ENCODE data around the gene ELFN1. TPM values are rescaled to one million over a fixed set of nuclear protein-coding genes. Genes with fewer than 3 reads are reported as not detected.
"Not testable (repeated sequence)": the region's sequence is repeated elsewhere in the genome, so short reads cannot be mapped to it uniquely, and the experiment has no call there.

The ELFN1 gene
- total and polyA plus RNA-seq, 9 of the 15 experiments (the other 6 are each of a cell fraction or from before 2014, with no cell fraction given): 0.04 to 0.64 (median 0.18) TPM; not detected in 2

GRCh38 chr7:1763911-1764310 lies 93.8 kb downstream of the ELFN1 start:
- FAIRE-seq; H3K4me3 ChIP-seq; H3K27ac ChIP-seq (ENCODE audit: extremely low read depth, low read depth, low read length); in situ Hi-C loops (cut with MboI); BruUV-seq (replicated peaks); H2AFZ ChIP-seq (ENCODE audit: low read depth, low read length); H3K79me2 ChIP-seq (ENCODE audit: control insufficient read depth, insufficient read depth, low read length); H3K9me1 ChIP-seq (ENCODE audit: control insufficient read depth, insufficient read depth, low read length); DNase-seq (ENCODE audit: extremely low read depth in 1 of 4, low spot score in 3 of 4); H3K9me3 ChIP-seq (replicated peaks; ENCODE audit: control insufficient read depth, insufficient read depth, low read depth, low read length); H4K20me1 ChIP-seq (replicated peaks; ENCODE audit: control insufficient read depth, insufficient read depth, low read length); intact Hi-C loops (cut with micrococcal nuclease); CTCF ChIA-PET (ENCODE audit: low intra/inter-chr PET ratio); ATAC-seq; H3K9ac ChIP-seq (ENCODE audit: insufficient read depth in 1 of 2, low read depth in 2 of 2, low read length in 2 of 2); POLR2A ChIA-PET; H3K36me3 ChIP-seq (ENCODE audit: control insufficient read depth, insufficient read depth, low read length); H3K4me2 ChIP-seq (ENCODE audit: insufficient read depth, low read length): not testable (repeated sequence)
- WGBS (ENCODE audit: insufficient coverage, low coverage, missing lambda C conversion rate): 39% methylated on average over 7 of the region's 15 CpGs
- TF ChIP-seq ZNF263 (CRISPR knock-in tag; IDR thresholded peaks at IDR 0.05; ENCODE audit: borderline replicate concordance): peak; percentile 96
- H3K4me1 ChIP-seq (replicated peaks in 1 of 2; ENCODE audit: control insufficient read depth in 2 of 2, insufficient read depth in 2 of 2, low read length in 2 of 2): peaks cover 0 to 14% of the 10 kb centered on the region in 2 experiments; a peak in 2 of 5 replicates
- peaks cover 5 to 42% of the 10 kb centered on the region in 2 experiments; a peak in 4 of 5 replicates for H3K27me3 ChIP-seq (ENCODE audit: control insufficient read depth in 2 of 2, insufficient read depth in 2 of 2, low read length in 2 of 2)

- no peak overlapping the region for H3K4me3 ChIP-seq
- no peak for FAIRE-seq
- peaks cover 11 to 42% of the 10 kb centered on the region in 2 experiments for H3K27me3 ChIP-seq (ENCODE audit: control insufficient read depth in 2 of 2, insufficient read depth in 2 of 2, low read length in 2 of 2)
- intact Hi-C loops (cut with micrococcal nuclease): no loop called here
- no peak for TF ChIP-seq HMG20B (CRISPR knock-in tag; IDR thresholded peaks at IDR 0.05)
- TF ChIP-seq KLF10 (CRISPR knock-in tag; IDR thresholded peaks at IDR 0.05): no peak
- TF ChIP-seq, protein P1, sequence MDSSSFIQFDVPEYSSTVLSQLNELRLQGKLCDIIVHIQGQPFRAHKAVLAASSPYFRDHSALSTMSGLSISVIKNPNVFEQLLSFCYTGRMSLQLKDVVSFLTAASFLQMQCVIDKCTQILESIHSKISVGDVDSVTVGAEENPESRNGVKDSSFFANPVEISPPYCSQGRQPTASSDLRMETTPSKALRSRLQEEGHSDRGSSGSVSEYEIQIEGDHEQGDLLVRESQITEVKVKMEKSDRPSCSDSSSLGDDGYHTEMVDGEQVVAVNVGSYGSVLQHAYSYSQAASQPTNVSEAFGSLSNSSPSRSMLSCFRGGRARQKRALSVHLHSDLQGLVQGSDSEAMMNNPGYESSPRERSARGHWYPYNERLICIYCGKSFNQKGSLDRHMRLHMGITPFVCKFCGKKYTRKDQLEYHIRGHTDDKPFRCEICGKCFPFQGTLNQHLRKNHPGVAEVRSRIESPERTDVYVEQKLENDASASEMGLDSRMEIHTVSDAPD (CRISPR knock-in tag; IDR thresholded peaks at IDR 0.05): no peak
- no peak for TF ChIP-seq ZNF143 (CRISPR knock-in tag; IDR thresholded peaks at IDR 0.05)
- no peak for TF ChIP-seq DIDO1 (tag; IDR thresholded peaks at IDR 0.05; ENCODE audit: low read depth)
- no peak for TF ChIP-seq MIER1 (IDR thresholded peaks at IDR 0.05; ENCODE audit: low read depth)
- TF ChIP-seq MXI1 (IDR thresholded peaks at IDR 0.05; ENCODE audit: low read depth, low read length): no peak
- no peak for TF ChIP-seq LARP7 (IDR thresholded peaks at IDR 0.05)
- no peak for TF ChIP-seq SMAD2 (IDR thresholded peaks at IDR 0.05; ENCODE audit: low read depth, low read length)
- no peak for TF ChIP-seq HMG20A (CRISPR knock-in tag; conservative IDR thresholded peaks at IDR 0.05)
- TF ChIP-seq MECOM (CRISPR knock-in tag; IDR thresholded peaks at IDR 0.05): no peak
- no peak for TF ChIP-seq NFRKB (IDR thresholded peaks at IDR 0.05; ENCODE audit: low read depth)
- no peak for TF ChIP-seq ZNF584 (CRISPR knock-in tag; IDR thresholded peaks at IDR 0.05; ENCODE audit: low read depth)
- TF ChIP-seq BCOR (IDR thresholded peaks at IDR 0.05): no peak
- H3K79me2 ChIP-seq (ENCODE audit: control insufficient read depth, insufficient read depth, low read length): no peaks in the 10 kb centered on the region
- no peaks in the 10 kb centered on the region for H3K9me1 ChIP-seq (ENCODE audit: control insufficient read depth, insufficient read depth, low read length)
- in situ Hi-C loops (cut with MboI): no loop called here
- no peak for DNase-seq (ENCODE audit: extremely low read depth in 1 of 4, low spot score in 3 of 4)
- ATAC-seq: no peak
- no peak overlapping the region for H3K9ac ChIP-seq (ENCODE audit: insufficient read depth in 1 of 2, low read depth in 2 of 2, low read length in 2 of 2)
- no peak overlapping the region for H2AFZ ChIP-seq (ENCODE audit: low read depth, low read length)
- no peak overlapping the region for H3K27ac ChIP-seq (ENCODE audit: extremely low read depth, low read depth, low read length)
- no peaks in the 10 kb centered on the region for H3K36me3 ChIP-seq (ENCODE audit: control insufficient read depth, insufficient read depth, low read length)
- POLR2A ChIA-PET: interaction anchor here (0.6 kb wide), 1 partner anchor 19 kb away, joined by 3 read pairs; no protein-coding TSS in a partner anchor
- CTCF ChIA-PET (ENCODE audit: low intra/inter-chr PET ratio): no interaction called here
- H3K9me3 ChIP-seq (replicated peaks; ENCODE audit: control insufficient read depth, insufficient read depth, low read depth, low read length): peaks cover 2% of the 10 kb centered on the region; the same call in 1 of the 2 replicates
- no peak overlapping the region for H3K4me2 ChIP-seq (ENCODE audit: insufficient read depth, low read length)
- BruUV-seq (replicated peaks): no TSS peak
- peaks cover 0 to 5% of the 10 kb centered on the region in 2 experiments; a peak in 1 of 5 replicates for H3K4me1 ChIP-seq (replicated peaks in 1 of 2; ENCODE audit: control insufficient read depth in 2 of 2, insufficient read depth in 2 of 2, low read length in 2 of 2)
- no peaks in the 10 kb centered on the region for H4K20me1 ChIP-seq (replicated peaks; ENCODE audit: control insufficient read depth, insufficient read depth, low read length)
- WGBS (ENCODE audit: insufficient coverage, low coverage, missing lambda C conversion rate): 16% methylated on average over 12 of the region's 13 CpGs
These were observed 95.3 kb downstream of the ELFN1 start for GRCh38 chr7:1765336-1765735.
